HTR-8/SVneo (cell line): ENCODE results near the gene PLEKHM1.
"Not testable (repeated sequence)": the region's sequence is repeated elsewhere in the genome, so short reads cannot be mapped to it uniquely, and the experiment has no call there.

Experiments
- DNase-seq: peaks from one replicate; pipeline ENCODE4 v3.0.0; 2011; ENCODE audit warnings: low spot score, mixed read lengths; ENCODE audit not compliant: insufficient read length
- FAIRE-seq: peaks from 2 replicates; lab custom pipeline; 2011; peaks lifted over from hg19 to GRCh38; lab: Jason Lieb, UNC

Gene PLEKHM1

GRCh38 chr17:45468293-45469203 is 22.0 kb downstream of the PLEKHM1 start:
- DNase-seq, FAIRE-seq: not testable (repeated sequence)

- DNase-seq, result not testable (repeated sequence)
- peak; percentile 48 for FAIRE-seq
Measured at GRCh38 chr17:45461524-45462327, 28.8 kb downstream of the PLEKHM1 start.

GRCh38 chr17:45460422-45460821 is 30.1 kb downstream of the PLEKHM1 start:
- not testable (repeated sequence) for FAIRE-seq

GRCh38 chr17:45454341-45454740 is 36.2 kb downstream of the PLEKHM1 start:
- DNase-seq, FAIRE-seq: not testable (repeated sequence)

More at GRCh38 chr17:45460422-45460821, 30.1 kb downstream of the PLEKHM1 start:
- not testable (repeated sequence) for DNase-seq

GRCh38 chr17:45453731-45454130 is 36.8 kb downstream of the PLEKHM1 start:
- DNase-seq, result not testable (repeated sequence)

GRCh38 chr17:45453225-45453534 is 37.3 kb downstream of the PLEKHM1 start:
- not testable (repeated sequence) for DNase-seq, FAIRE-seq

More at GRCh38 chr17:45453731-45454130, 36.8 kb downstream of the PLEKHM1 start:
- not testable (repeated sequence) for FAIRE-seq

GRCh38 chr17:45452329-45453224 is 37.9 kb downstream of the PLEKHM1 start:
- FAIRE-seq, DNase-seq: not testable (repeated sequence)

- not testable (repeated sequence) for FAIRE-seq, DNase-seq
Measured at GRCh38 chr17:45451660-45452059, 38.9 kb downstream of the PLEKHM1 start.

GRCh38 chr17:45451131-45451530 is 39.4 kb downstream of the PLEKHM1 start:
- DNase-seq (no peak), FAIRE-seq (no peak)

GRCh38 chr17:45449708-45450329 is 40.7 kb downstream of the PLEKHM1 start:
- DNase-seq, FAIRE-seq: not testable (repeated sequence)

- not testable (repeated sequence) for DNase-seq, FAIRE-seq
Measured at GRCh38 chr17:45449260-45449659, 41.3 kb downstream of the PLEKHM1 start.

GRCh38 chr17:45448483-45448882 is 42.0 kb downstream of the PLEKHM1 start:
- DNase-seq, result not testable (repeated sequence)

GRCh38 chr17:45448066-45448465 is 42.5 kb downstream of the PLEKHM1 start:
- not testable (repeated sequence) for FAIRE-seq, DNase-seq

More at GRCh38 chr17:45448483-45448882, 42.0 kb downstream of the PLEKHM1 start:
- FAIRE-seq, result peak; percentile 40

GRCh38 chr17:45447650-45448049 is 42.9 kb downstream of the PLEKHM1 start:
- DNase-seq, FAIRE-seq: not testable (repeated sequence)

- not testable (repeated sequence) for FAIRE-seq, DNase-seq
Measured at GRCh38 chr17:45446872-45447625, 43.5 kb downstream of the PLEKHM1 start.

GRCh38 chr17:45445901-45446743 is 44.4 kb downstream of the PLEKHM1 start:
- DNase-seq (peak; percentile 47), FAIRE-seq (peak; percentile 67)
